Measurements from ENCODE around the gene ZP4. TPM values are rescaled to one million over a fixed set of nuclear protein-coding genes. Genes with fewer than 3 reads are reported as not detected.
A peak's percentile ranks its signal among the peaks of the same experiment; 100 is the strongest.

ZP4 gene
- total RNA-seq, 1 experiment from 2014 or later = not detected

DNA sequence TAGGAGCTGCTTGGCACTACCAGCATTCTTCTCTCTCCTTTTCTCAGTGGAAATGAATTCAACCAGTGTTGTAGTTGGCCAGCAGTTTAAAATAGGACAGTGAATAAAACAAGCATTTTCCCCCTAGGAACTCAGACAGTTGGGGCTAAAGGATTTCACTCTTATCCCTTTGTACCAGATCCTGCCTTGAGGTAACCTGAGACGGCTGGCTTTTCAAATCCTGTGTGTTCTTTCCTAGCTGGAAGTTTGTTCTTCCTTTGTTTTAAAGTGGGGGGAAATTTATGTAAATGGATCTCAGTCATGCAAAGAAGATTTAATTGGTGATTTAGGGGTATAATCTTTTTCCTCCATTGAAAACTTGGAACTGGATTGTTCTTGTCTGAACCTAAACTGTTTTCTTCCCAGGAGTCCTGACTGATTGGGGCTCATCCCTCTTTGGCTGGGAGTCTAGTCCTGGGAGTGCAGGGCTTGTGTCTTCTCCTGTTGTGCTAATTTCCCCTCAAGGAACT lies 23.3 kb downstream of the ZP4 start:
- no peaks in the 10 kb centered on the region for H3K27me3 ChIP-seq (replicated peaks; ENCODE audit: insufficient read depth, low read depth, low read length, poor library complexity)
- DNase-seq (ENCODE audit: low spot score) = no peak
- BruUV-seq (replicated peaks) = no TSS peak
- no peaks in the 10 kb centered on the region for H3K36me3 ChIP-seq (ENCODE audit: insufficient read depth, low read length, poor library complexity, severe bottlenecking)
- POLR2A ChIA-PET (ENCODE audit: low non-redundant PET) = no interaction called here
- intact Hi-C loops (cut with micrococcal nuclease; ENCODE audit: unreplicated experiment) = no loop called here
- H3K27ac ChIP-seq (ENCODE audit: low read depth, low read length, poor library complexity, severe bottlenecking) = no peak overlapping the region
- no peaks in the 10 kb centered on the region for H3K9me3 ChIP-seq (ENCODE audit: low read depth, low read length, poor library complexity, severe bottlenecking)
- H3K4me3 ChIP-seq (ENCODE audit: low read depth, low read length, poor library complexity, severe bottlenecking) = no peak overlapping the region
- H3K4me1 ChIP-seq (ENCODE audit: insufficient read depth, low read length, poor library complexity, severe bottlenecking) = no peaks in the 10 kb centered on the region
- CTCF ChIA-PET = no interaction called here
- TF ChIP-seq CTCF (conservative IDR thresholded peaks at IDR 0.05; ENCODE audit: low read depth, low read length) (no peak), EZH2 (IDR thresholded peaks at IDR 0.05; ENCODE audit: borderline replicate concordance, low read depth, low read length, poor library complexity, severe bottlenecking) (no peak)

- Histone ChIP-seq H3K9me3 (ENCODE audit: low read depth, low read length, poor library complexity, severe bottlenecking) (no peaks in the 10 kb centered on the region), H3K4me3 (ENCODE audit: low read depth, low read length, poor library complexity, severe bottlenecking) (no peak overlapping the region), H3K36me3 (ENCODE audit: insufficient read depth, low read length, poor library complexity, severe bottlenecking) (no peaks in the 10 kb centered on the region), H3K4me1 (ENCODE audit: insufficient read depth, low read length, poor library complexity, severe bottlenecking) (no peaks in the 10 kb centered on the region), H3K27ac (ENCODE audit: low read depth, low read length, poor library complexity, severe bottlenecking) (no peak overlapping the region), H3K27me3 (replicated peaks; ENCODE audit: insufficient read depth, low read depth, low read length, poor library complexity) (no peaks in the 10 kb centered on the region)
- intact Hi-C loops (cut with micrococcal nuclease; ENCODE audit: unreplicated experiment) = no loop called here
- TF ChIP-seq CTCF (conservative IDR thresholded peaks at IDR 0.05; ENCODE audit: low read depth, low read length) = peak; percentile 71
- no peak for TF ChIP-seq EZH2 (IDR thresholded peaks at IDR 0.05; ENCODE audit: borderline replicate concordance, low read depth, low read length, poor library complexity, severe bottlenecking)
- DNase-seq (ENCODE audit: low spot score) = peak; percentile 4
- BruUV-seq (replicated peaks) = no TSS peak
- ChIA-PET POLR2A (ENCODE audit: low non-redundant PET) (no interaction called here), CTCF (interaction anchor here (0.7 kb wide), 1 partner anchor 10 kb away, joined by 3 read pairs; no protein-coding TSS in a partner anchor)
Measured at GRCh38 chr1:237864338-237865244, 26.1 kb downstream of the ZP4 start.

GRCh38 chr1:237863234-237863633 lies 27.5 kb downstream of the ZP4 start:
- ChIA-PET CTCF (interaction anchor here (1.1 kb wide), 1 partner anchor 12 kb away, joined by 4 read pairs; no protein-coding TSS in a partner anchor), POLR2A (ENCODE audit: low non-redundant PET) (no interaction called here)
- DNase-seq (ENCODE audit: low spot score) = no peak
- no peak for TF ChIP-seq EZH2 (IDR thresholded peaks at IDR 0.05; ENCODE audit: borderline replicate concordance, low read depth, low read length, poor library complexity, severe bottlenecking)
- no peak for TF ChIP-seq CTCF (conservative IDR thresholded peaks at IDR 0.05; ENCODE audit: low read depth, low read length)
- Histone ChIP-seq H3K36me3 (ENCODE audit: insufficient read depth, low read length, poor library complexity, severe bottlenecking) (no peaks in the 10 kb centered on the region), H3K4me3 (ENCODE audit: low read depth, low read length, poor library complexity, severe bottlenecking) (no peak overlapping the region), H3K27ac (ENCODE audit: low read depth, low read length, poor library complexity, severe bottlenecking) (no peak overlapping the region), H3K9me3 (ENCODE audit: low read depth, low read length, poor library complexity, severe bottlenecking) (no peaks in the 10 kb centered on the region), H3K27me3 (replicated peaks; ENCODE audit: insufficient read depth, low read depth, low read length, poor library complexity) (no peaks in the 10 kb centered on the region), H3K4me1 (ENCODE audit: insufficient read depth, low read length, poor library complexity, severe bottlenecking) (no peaks in the 10 kb centered on the region)
- no TSS peak for BruUV-seq (replicated peaks)
- intact Hi-C loops (cut with micrococcal nuclease; ENCODE audit: unreplicated experiment) = no loop called here

Data from A673 (cell line).